ENCODE data around the gene GRK7. TPM values are rescaled to one million over a fixed set of nuclear protein-coding genes. Genes with fewer than 3 reads are reported as not detected.

The GRK7 gene
- total and polyA plus RNA-seq, 8 donors = 0.05 to 0.37 (median 0.29) TPM; not detected in 5

DNA sequence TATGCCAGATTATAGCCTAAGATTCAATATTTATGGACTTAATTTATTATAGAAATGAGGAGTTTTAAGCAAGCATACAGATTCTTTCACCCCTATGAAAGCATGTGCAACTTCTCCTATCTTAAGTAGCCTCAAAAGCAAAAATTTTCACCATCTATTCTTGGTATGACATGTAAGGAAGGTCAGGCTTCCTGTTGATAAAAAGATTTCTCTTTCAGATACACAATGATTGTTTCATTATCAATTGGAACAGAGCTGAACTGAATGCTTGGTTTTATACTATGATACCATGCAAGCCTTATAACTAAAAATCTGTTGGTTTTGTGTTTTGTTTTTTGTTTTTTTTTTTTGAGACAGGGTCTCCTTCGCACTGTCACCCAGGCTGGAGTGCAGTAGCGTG lies 3.9 kb downstream of the GRK7 start:
- no peak overlapping the region for H3K4me3 ChIP-seq
- no peaks in the 10 kb centered on the region for H3K27me3 ChIP-seq
- no peak overlapping the region for H3K27ac ChIP-seq
- TF ChIP-seq POLR2AphosphoS5 (IDR thresholded peaks at IDR 0.05) (no peak), EP300 (IDR thresholded peaks at IDR 0.05) (no peak), POLR2A (IDR thresholded peaks at IDR 0.05) (no peak), CTCF (IDR thresholded peaks at IDR 0.05) (no peak)
- no peaks in the 10 kb centered on the region for H3K9me3 ChIP-seq
- no peak for DNase-seq
- no peaks in the 10 kb centered on the region for H3K36me3 ChIP-seq
- intact Hi-C loops (cut with DNase I; ENCODE audit: low total_unique reads) = no loop called here
- WGBS, 5 donors = 79 to 89% (median 84%) methylated on average over 2 of the region's 2 CpGs
- no peaks in the 10 kb centered on the region for H3K4me1 ChIP-seq

- Histone ChIP-seq H3K4me1 (no peaks in the 10 kb centered on the region), H3K27me3 (no peaks in the 10 kb centered on the region), H3K36me3 (no peaks in the 10 kb centered on the region), H3K4me3 (no peak overlapping the region), H3K27ac (no peak overlapping the region), H3K9me3 (no peaks in the 10 kb centered on the region)
- TF ChIP-seq CTCF (IDR thresholded peaks at IDR 0.05) (no peak), POLR2A (IDR thresholded peaks at IDR 0.05) (no peak), POLR2AphosphoS5 (IDR thresholded peaks at IDR 0.05) (no peak), EP300 (IDR thresholded peaks at IDR 0.05) (no peak)
- no peak for DNase-seq
- intact Hi-C loops (cut with DNase I; ENCODE audit: low total_unique reads) = no loop called here
- 46 to 61% (median 50%) methylated on average over 6 of the region's 6 CpGs for WGBS, 5 donors
Measured at GRCh38 chr3:141769221-141769894, 6.2 kb downstream of the GRK7 start.

GRCh38 chr3:141773676-141774075 lies 10.5 kb downstream of the GRK7 start:
- intact Hi-C loops (cut with DNase I; ENCODE audit: low total_unique reads) = no loop called here
- H3K4me1 ChIP-seq = no peaks in the 10 kb centered on the region
- no peaks in the 10 kb centered on the region for H3K9me3 ChIP-seq
- TF ChIP-seq CTCF (IDR thresholded peaks at IDR 0.05) = no peak
- TF ChIP-seq EP300 (IDR thresholded peaks at IDR 0.05) = no peak
- no peak for TF ChIP-seq POLR2A (IDR thresholded peaks at IDR 0.05)
- no peak for TF ChIP-seq POLR2AphosphoS5 (IDR thresholded peaks at IDR 0.05)
- WGBS, 5 donors = 94 to 97% (median 95%) methylated on average over 6 of the region's 6 CpGs
- no peak overlapping the region for H3K27ac ChIP-seq
- no peaks in the 10 kb centered on the region for H3K27me3 ChIP-seq
- H3K4me3 ChIP-seq = no peak overlapping the region
- DNase-seq = no peak
- H3K36me3 ChIP-seq = no peaks in the 10 kb centered on the region

- WGBS, 5 donors = 81 to 92% (median 88%) methylated on average over 14 of the region's 14 CpGs
- Histone ChIP-seq H3K4me1 (no peaks in the 10 kb centered on the region), H3K36me3 (no peaks in the 10 kb centered on the region), H3K9me3 (no peaks in the 10 kb centered on the region), H3K27ac (no peak overlapping the region), H3K4me3 (no peak overlapping the region), H3K27me3 (no peaks in the 10 kb centered on the region)
- TF ChIP-seq POLR2AphosphoS5 (IDR thresholded peaks at IDR 0.05) = no peak
- TF ChIP-seq CTCF (IDR thresholded peaks at IDR 0.05) = no peak
- no peak for TF ChIP-seq POLR2A (IDR thresholded peaks at IDR 0.05)
- TF ChIP-seq EP300 (IDR thresholded peaks at IDR 0.05) = no peak
- DNase-seq = no peak
- intact Hi-C loops (cut with DNase I; ENCODE audit: low total_unique reads) = no loop called here
Measured at GRCh38 chr3:141776376-141776775, 13.2 kb downstream of the GRK7 start.

Measured in stomach (tissue), 9 donors.